OCI-M2 (cell line): ENCODE measurements around the gene ISL2.

Experiments used
- DNase-seq: peaks from one replicate; lab custom pipeline; 2025; ENCODE audit not compliant: unreplicated experiment; lab: John Stamatoyannopoulos, UW

ISL2 gene

GRCh38 chr15:76327191-76328105 is 9.1 kb upstream of the ISL2 start:
- no peak for DNase-seq

- DNase-seq, result no peak
Observed at GRCh38 chr15:76328106-76328696, 8.4 kb upstream of the ISL2 start.

GRCh38 chr15:76328958-76329357 is 7.6 kb upstream of the ISL2 start:
- DNase-seq, result no peak

GRCh38 chr15:76330080-76330680 is 6.4 kb upstream of the ISL2 start:
- DNase-seq, result no peak

GRCh38 chr15:76332796-76333195 is 3.8 kb upstream of the ISL2 start:
- no peak for DNase-seq

GRCh38 chr15:76333309-76333708 is 3.3 kb upstream of the ISL2 start:
- no peak for DNase-seq

GRCh38 chr15:76333720-76334437 is 2.7 kb upstream of the ISL2 start:
- no peak for DNase-seq

GRCh38 chr15:76334438-76335306 is 1.9 kb upstream of the ISL2 start:
- no peak for DNase-seq

GRCh38 chr15:76335307-76336253 is 993 bp upstream of the ISL2 start:
- no peak for DNase-seq

GRCh38 chr15:76337059-76337695 is 604 bp downstream of the ISL2 start:
- no peak for DNase-seq

GRCh38 chr15:76337696-76338485 is 1.3 kb downstream of the ISL2 start:
- no peak for DNase-seq

- no peak for DNase-seq
Observed at GRCh38 chr15:76338486-76339304, 2.1 kb downstream of the ISL2 start.

GRCh38 chr15:76339305-76340197 is 3.0 kb downstream of the ISL2 start:
- no peak for DNase-seq

- DNase-seq, result no peak
Observed at GRCh38 chr15:76340198-76340802, 3.7 kb downstream of the ISL2 start.

- DNase-seq, result no peak
Observed at GRCh38 chr15:76340803-76341365, 4.3 kb downstream of the ISL2 start.
